GM12865 (cell line): ENCODE results near the gene UVSSA.

ENCODE experiments used
- DNase-seq: peaks from one replicate; pipeline ENCODE4 v3.0.0; 2010; ENCODE audit warnings: low read depth
- H3K4me3 ChIP-seq: 2 replicates; pipeline ENCODE4 v1.5.1; 2011; ENCODE audit warnings: mild to moderate bottlenecking, low read depth, low read length, control low read depth
- CTCF ChIP-seq: IDR thresholded peaks from 2 replicates; pipeline ENCODE4 v1.5.1; 2011; ENCODE audit warnings: low read length, control low read depth, low read depth, inconsistent platforms; ENCODE audit not compliant: insufficient read depth; ENCODE audit errors: missing control alignments

Gene UVSSA

GRCh38 chr4:1336088-1336491, 10.9 kb upstream of the UVSSA start:
- no peak overlapping the region for H3K4me3 ChIP-seq
- no peak for TF ChIP-seq CTCF
- no peak for DNase-seq

- DNase-seq, result no peak
- no peak overlapping the region for H3K4me3 ChIP-seq
- TF ChIP-seq CTCF, result no peak
Measured at GRCh38 chr4:1337376-1337831, 9.6 kb upstream of the UVSSA start.

- no peak for DNase-seq
- H3K4me3 ChIP-seq, result no peak overlapping the region
- TF ChIP-seq CTCF, result no peak
Measured at GRCh38 chr4:1337951-1338751, 8.9 kb upstream of the UVSSA start.

- no peak for TF ChIP-seq CTCF
- DNase-seq, result no peak
- no peak overlapping the region for H3K4me3 ChIP-seq
Measured at GRCh38 chr4:1338752-1339414, 8.1 kb upstream of the UVSSA start.

- no peak for TF ChIP-seq CTCF
- no peak for DNase-seq
- no peak overlapping the region for H3K4me3 ChIP-seq
Measured at GRCh38 chr4:1339489-1339888, 7.5 kb upstream of the UVSSA start.

- H3K4me3 ChIP-seq, result no peak overlapping the region
- TF ChIP-seq CTCF, result no peak
- DNase-seq, result no peak
Measured at GRCh38 chr4:1340181-1340747, 6.7 kb upstream of the UVSSA start.
